Upper lobe of right lung (tissue), 1 donor: ENCODE data around the gene GPR12. TPM values are rescaled to one million over a fixed set of nuclear protein-coding genes. Genes with fewer than 3 reads are reported as not detected.

Experiments used
- ATAC-seq: fragments of 200-7000 bp; cut with Tn5 transposase; one replicate; pipeline ENCODE4 v1.9.1; 2020; ENCODE audit warnings: mild to moderate bottlenecking, moderate library complexity
- DNase-seq: peaks from one replicate; pipeline ENCODE4 v3.0.0-alpha.2; 2020
- H3K27ac ChIP-seq: fragments of 200-600 bp; one replicate; pipeline ENCODE4 v1.8.0; 2022
- H3K27me3 ChIP-seq: fragments of 200-600 bp; one replicate; pipeline ENCODE4 v1.8.0; 2022; ENCODE audit warnings: mild to moderate bottlenecking
- H3K36me3 ChIP-seq: fragments of 200-600 bp; one replicate; pipeline ENCODE4 v1.8.0; 2022
- H3K4me1 ChIP-seq: fragments of 200-600 bp; one replicate; pipeline ENCODE4 v1.8.0; 2022
- H3K4me3 ChIP-seq: fragments of 200-600 bp; one replicate; pipeline ENCODE4 v1.8.0; 2022; ENCODE audit warnings: mild to moderate bottlenecking
- H3K9me3 ChIP-seq: fragments of 200-600 bp; one replicate; pipeline ENCODE4 v1.8.0; 2022
- CTCF ChIP-seq: fragments of 200-600 bp; IDR thresholded peaks from one replicate; pipeline ENCODE4 v1.8.0; 2022; ENCODE audit warnings: antibody characterized with exemption
- intact Hi-C: fragments of 100-400 bp; cut with DNase I; formaldehyde crosslinking; loops from one replicate; pipeline ENCODE4 v1.11.0; 2022
- total RNA-seq: library from RNA; stranded (reverse); fragmentation: NEBNext Ultra II Directional; extraction: Animal tissue kit (Norgen Biotek cat#: 25700); gene quantifications from one replicate; pipeline ENCODE4 v1.2.1, GENCODE V29; 2021
- donor health status: DM: no; HTN: yes; CAD: no; lungs with severe emphysema.

GPR12 gene
- total RNA-seq, 1 donor from 2014 or later, result not detected

DNA sequence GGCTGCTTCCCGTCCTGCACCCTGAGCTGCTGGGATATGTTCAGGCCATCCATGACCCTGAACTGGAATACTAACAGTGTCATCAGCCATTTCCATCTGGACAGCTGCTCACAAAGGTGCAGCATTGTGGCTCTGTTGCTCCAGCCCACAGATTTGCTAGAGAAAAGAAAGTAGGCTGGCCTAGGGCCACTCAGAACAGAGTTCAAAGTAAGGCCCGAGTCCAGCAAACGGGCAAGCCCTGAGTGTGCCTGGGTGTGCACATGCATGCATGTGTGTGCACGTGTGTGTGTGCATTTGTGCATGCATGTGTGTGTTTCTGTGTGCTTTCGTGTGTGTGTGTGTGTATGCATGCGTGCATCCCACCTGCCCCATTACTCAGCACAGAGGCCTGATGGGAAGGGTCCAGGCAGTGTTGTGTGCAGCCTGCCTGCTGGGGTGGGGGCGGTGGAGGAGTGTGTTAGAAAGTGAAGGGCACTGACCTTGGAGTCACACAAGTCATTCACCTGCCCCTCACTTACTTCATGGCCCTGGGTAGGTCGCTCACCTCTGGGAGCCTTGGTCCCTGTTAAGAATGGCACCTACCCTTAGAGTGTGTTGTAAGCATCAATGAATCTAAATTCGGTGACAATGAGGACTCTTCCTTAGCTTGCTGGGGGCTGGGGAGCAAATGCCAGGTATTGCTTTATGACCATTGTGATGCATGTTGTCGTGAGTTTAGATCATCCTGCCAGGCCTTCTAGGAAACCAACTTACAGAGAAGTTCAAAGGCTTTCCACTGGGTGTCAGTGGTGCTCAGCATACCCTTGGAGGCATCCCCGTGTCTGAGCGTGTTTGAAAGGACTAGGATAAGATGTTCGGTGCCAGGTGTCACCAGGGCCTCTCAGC is 53.2 kb downstream of the GPR12 start:
- Histone ChIP-seq H3K9me3 (no peaks in the 10 kb centered on the region), H3K36me3 (no peaks in the 10 kb centered on the region), H3K4me1 (no peaks in the 10 kb centered on the region), H3K27ac (no peak overlapping the region), H3K27me3 (peaks cover 9% of the 10 kb centered on the region), H3K4me3 (no peak overlapping the region)
- ATAC-seq (peak; percentile 71), DNase-seq (no peak)
- intact Hi-C loops, result no loop called here
- TF ChIP-seq CTCF, result peak; percentile 49

DNA sequence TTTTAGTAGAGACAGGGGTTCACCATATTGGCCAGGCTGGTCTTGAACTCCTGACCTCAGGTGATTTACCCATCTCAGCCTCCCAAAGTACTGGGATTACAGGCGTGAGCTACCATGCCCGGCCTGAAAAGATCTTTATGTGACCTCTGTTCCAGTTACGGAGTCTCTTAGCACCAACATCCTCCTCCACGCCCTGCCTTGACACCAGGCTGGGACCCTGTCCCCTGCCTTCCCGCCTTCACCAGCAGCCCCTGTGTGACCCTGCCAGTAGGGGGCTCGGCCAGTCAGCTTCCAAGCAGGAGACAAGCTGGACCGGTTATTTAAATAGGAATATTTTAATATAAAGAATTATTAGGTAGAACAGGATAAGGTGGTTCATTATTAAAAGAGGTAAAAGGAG is 54.2 kb downstream of the GPR12 start:
- no peak for TF ChIP-seq CTCF
- intact Hi-C loops, result no loop called here
- DNase-seq (no peak), ATAC-seq (no peak)
- peaks cover 9% of the 10 kb centered on the region for H3K27me3 ChIP-seq
- H3K4me1 ChIP-seq, result no peaks in the 10 kb centered on the region
- H3K4me3 ChIP-seq, result no peak overlapping the region
- H3K27ac ChIP-seq, result no peak overlapping the region
- no peaks in the 10 kb centered on the region for H3K36me3 ChIP-seq
- H3K9me3 ChIP-seq, result no peaks in the 10 kb centered on the region

DNA sequence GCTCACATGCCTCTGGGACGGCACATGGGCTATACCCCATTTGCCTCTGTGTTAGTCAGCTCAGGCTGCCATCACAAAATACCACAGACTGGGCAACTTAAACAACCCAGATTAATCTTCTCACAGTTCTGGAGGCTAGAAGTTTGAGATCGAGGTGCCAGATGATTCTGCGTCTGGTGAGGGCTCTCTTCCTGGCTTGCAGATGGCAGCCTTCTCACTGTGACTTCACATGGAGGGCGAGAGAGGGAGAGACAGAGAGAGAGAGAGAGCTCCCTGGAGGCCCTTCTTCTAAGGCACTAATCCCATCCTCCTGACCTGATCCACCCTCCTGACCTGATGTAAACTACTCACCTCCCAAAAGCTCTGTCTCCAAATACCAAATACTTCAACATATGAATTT is 55.0 kb downstream of the GPR12 start:
- no peak for TF ChIP-seq CTCF
- H3K36me3 ChIP-seq, result no peaks in the 10 kb centered on the region
- H3K27me3 ChIP-seq, result peaks cover 9% of the 10 kb centered on the region
- no peak overlapping the region for H3K4me3 ChIP-seq
- no peak overlapping the region for H3K27ac ChIP-seq
- DNase-seq (no peak), ATAC-seq (peak; percentile 11)
- no peaks in the 10 kb centered on the region for H3K4me1 ChIP-seq
- intact Hi-C loops, result no loop called here
- no peaks in the 10 kb centered on the region for H3K9me3 ChIP-seq

Other genes with a start within 250 kb of the GPR12 start
- gene WASF3, start 203.1 kb downstream of the GPR12 start, total RNA-seq, result 27.9 TPM